Upper lobe of right lung (tissue), 1 donor: ENCODE measurements around the gene TRIP6. TPM values are rescaled to one million over a fixed set of nuclear protein-coding genes. Genes with fewer than 3 reads are reported as not detected.

Experiments
- ATAC-seq: fragments of 200-7000 bp; cut with Tn5 transposase; one replicate; pipeline ENCODE4 v1.9.1; 2020; ENCODE audit warnings: mild to moderate bottlenecking, moderate library complexity
- DNase-seq: peaks from one replicate; pipeline ENCODE4 v3.0.0-alpha.2; 2020
- H3K27ac ChIP-seq: fragments of 200-600 bp; one replicate; pipeline ENCODE4 v1.8.0; 2022
- H3K27me3 ChIP-seq: fragments of 200-600 bp; one replicate; pipeline ENCODE4 v1.8.0; 2022; ENCODE audit warnings: mild to moderate bottlenecking
- H3K36me3 ChIP-seq: fragments of 200-600 bp; one replicate; pipeline ENCODE4 v1.8.0; 2022
- H3K4me1 ChIP-seq: fragments of 200-600 bp; one replicate; pipeline ENCODE4 v1.8.0; 2022
- H3K4me3 ChIP-seq: fragments of 200-600 bp; one replicate; pipeline ENCODE4 v1.8.0; 2022; ENCODE audit warnings: mild to moderate bottlenecking
- H3K9me3 ChIP-seq: fragments of 200-600 bp; one replicate; pipeline ENCODE4 v1.8.0; 2022
- intact Hi-C: fragments of 100-400 bp; cut with DNase I; formaldehyde crosslinking; loops from one replicate; pipeline ENCODE4 v1.11.0; 2022
- total RNA-seq: library from RNA; stranded (reverse); fragmentation: NEBNext Ultra II Directional; extraction: Animal tissue kit (Norgen Biotek cat#: 25700); gene quantifications from one replicate; pipeline ENCODE4 v1.2.1, GENCODE V29; 2021
- TF ChIP-seq, protein P1 (sequence below): fragments of 200-600 bp; IDR thresholded peaks from one replicate; pipeline ENCODE4 v1.8.0; 2022; ENCODE audit warnings: antibody characterized with exemption
- donor health status: DM: no; HTN: yes; CAD: no; lungs with severe emphysema.

Gene TRIP6
- total RNA-seq, 1 donor from 2014 or later: 65.3 TPM

DNA sequence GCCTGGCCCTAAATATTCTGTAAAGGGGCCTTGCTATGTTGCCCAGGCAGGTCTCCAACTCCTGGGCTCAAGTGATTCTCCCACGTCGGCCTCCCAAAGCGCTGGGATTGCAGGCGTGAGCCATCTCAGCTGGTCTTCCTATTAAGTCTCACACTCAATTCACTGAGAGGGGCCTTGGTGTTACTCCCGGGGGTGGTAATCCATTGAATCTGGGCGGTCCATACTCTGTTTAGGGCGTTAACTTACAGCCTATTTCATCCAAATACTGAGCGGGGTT lies 7.1 kb downstream of the TRIP6 start:
- no peaks in the 10 kb centered on the region for H3K9me3 ChIP-seq

DNA sequence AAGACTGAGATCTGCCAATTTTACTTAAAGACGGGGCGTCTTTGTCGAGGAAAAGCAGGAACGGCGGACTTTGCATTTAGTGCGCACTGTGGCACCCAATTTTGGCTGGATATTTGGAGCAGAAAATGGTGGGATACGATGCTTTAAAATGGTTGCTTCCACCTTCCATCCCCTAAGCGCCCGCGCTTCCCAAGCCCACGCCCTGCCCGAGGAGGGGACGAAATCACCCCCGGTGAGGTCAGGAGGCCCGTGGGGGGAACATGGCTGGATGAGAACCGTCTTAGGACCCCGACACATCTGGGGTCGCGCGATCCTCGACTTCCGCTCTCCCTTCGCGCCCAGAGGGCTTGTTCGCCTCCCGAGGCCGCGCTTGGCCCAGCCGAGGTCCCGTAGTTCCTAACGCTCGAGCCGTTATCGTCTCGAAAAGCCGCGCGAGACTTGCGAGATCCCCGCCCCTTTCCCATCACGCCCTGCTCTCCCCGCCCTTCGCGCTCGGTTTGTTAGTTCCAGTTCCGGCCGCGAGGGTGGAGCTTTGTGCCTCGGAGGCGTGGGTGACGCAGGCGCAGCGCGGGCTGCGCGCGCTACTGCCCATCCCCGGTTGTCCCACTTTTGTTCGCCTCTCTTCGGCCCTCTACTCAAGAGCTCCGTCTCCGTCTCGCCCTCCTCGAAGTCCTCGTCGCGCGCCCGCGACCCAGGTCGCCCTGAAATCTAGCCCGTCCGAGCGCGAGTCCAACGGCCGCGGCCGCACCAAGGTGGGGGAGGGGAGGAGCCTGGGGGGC lies 7.6 kb downstream of the TRIP6 start, which contains the start of gene SRRT:
Gene SRRT, plus strand, starts transcription at position 527 of the 779 bp plus-strand sequence. CDS start 488 bp downstream, outside the sequence.
- ATAC-seq: peak; percentile 98
- peaks cover 32% of the 10 kb centered on the region for H3K4me1 ChIP-seq
- H3K9me3 ChIP-seq: no peaks in the 10 kb centered on the region
- peaks cover 43% of the 10 kb centered on the region for H3K36me3 ChIP-seq
- no peaks in the 10 kb centered on the region for H3K27me3 ChIP-seq
- peak; percentile 99 for DNase-seq
- TF ChIP-seq, protein P1, sequence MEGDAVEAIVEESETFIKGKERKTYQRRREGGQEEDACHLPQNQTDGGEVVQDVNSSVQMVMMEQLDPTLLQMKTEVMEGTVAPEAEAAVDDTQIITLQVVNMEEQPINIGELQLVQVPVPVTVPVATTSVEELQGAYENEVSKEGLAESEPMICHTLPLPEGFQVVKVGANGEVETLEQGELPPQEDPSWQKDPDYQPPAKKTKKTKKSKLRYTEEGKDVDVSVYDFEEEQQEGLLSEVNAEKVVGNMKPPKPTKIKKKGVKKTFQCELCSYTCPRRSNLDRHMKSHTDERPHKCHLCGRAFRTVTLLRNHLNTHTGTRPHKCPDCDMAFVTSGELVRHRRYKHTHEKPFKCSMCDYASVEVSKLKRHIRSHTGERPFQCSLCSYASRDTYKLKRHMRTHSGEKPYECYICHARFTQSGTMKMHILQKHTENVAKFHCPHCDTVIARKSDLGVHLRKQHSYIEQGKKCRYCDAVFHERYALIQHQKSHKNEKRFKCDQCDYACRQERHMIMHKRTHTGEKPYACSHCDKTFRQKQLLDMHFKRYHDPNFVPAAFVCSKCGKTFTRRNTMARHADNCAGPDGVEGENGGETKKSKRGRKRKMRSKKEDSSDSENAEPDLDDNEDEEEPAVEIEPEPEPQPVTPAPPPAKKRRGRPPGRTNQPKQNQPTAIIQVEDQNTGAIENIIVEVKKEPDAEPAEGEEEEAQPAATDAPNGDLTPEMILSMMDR: peak; percentile 40
- intact Hi-C loops: no loop called here
- H3K4me3 ChIP-seq: peak within 1 kb of the TSS; percentile 93
- peak within 1 kb of the TSS; percentile 90 for H3K27ac ChIP-seq

More for the DNA sequence above, 7.1 kb downstream of the TRIP6 start:
- peaks cover 43% of the 10 kb centered on the region for H3K36me3 ChIP-seq
- H3K27ac ChIP-seq: peak overlapping the region; percentile 90
- TF ChIP-seq, protein P1: no peak
- no peak for DNase-seq
- intact Hi-C loops: no loop called here
- no peaks in the 10 kb centered on the region for H3K27me3 ChIP-seq
- peaks cover 34% of the 10 kb centered on the region for H3K4me1 ChIP-seq
- peak overlapping the region; percentile 93 for H3K4me3 ChIP-seq
- ATAC-seq: no peak

DNA sequence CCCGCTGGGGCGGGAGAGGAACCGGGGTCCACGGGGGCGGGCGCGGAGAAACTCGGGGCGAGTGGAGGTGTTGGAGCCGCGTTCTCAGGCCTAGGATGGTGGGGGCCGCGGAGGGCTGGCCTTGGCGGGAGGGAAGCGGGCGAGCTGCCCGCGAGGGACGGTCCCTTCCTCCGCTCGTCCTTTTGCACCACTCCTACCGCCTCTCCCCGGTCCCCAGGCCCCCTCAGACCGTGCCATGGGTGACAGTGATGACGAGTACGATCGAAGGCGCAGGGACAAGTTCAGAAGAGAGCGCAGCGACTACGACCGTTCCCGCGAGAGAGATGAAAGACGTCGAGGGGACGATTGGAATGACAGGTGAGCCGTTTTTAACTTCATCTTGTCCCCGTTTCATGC lies 8.2 kb downstream of the TRIP6 start:
- ATAC-seq (peak; percentile 42), DNase-seq (no peak)
- H3K4me3 ChIP-seq: peak overlapping the region; percentile 93
- TF ChIP-seq, protein P1: no peak
- peaks cover 43% of the 10 kb centered on the region for H3K36me3 ChIP-seq
- peaks cover 32% of the 10 kb centered on the region for H3K4me1 ChIP-seq
- H3K9me3 ChIP-seq: no peaks in the 10 kb centered on the region
- H3K27ac ChIP-seq: peak overlapping the region; percentile 90
- intact Hi-C loops: no loop called here
- H3K27me3 ChIP-seq: no peaks in the 10 kb centered on the region

DNA sequence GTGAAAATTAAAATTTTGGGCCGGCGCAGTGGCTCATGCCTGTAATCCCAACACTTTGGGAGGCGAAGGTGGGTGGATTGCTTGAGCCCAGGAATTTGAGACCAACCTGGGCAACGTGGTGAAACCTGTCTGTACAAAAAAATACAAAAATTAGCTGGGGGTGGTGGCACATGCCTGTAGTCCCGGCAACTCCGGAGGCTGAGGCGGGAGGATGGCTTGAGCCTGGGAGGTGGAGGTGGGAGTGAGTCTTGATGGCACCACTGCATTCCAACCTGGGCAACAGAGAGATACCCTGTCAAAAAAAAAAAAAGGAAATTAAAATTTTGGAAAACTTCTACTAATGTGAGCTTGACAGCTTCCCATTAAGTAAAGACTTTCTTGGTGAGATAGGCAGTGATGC lies 10.8 kb downstream of the TRIP6 start:
- Histone ChIP-seq H3K27ac (no peak overlapping the region), H3K4me1 (peaks cover 32% of the 10 kb centered on the region), H3K36me3 (peaks cover 49% of the 10 kb centered on the region), H3K4me3 (no peak overlapping the region), H3K9me3 (no peaks in the 10 kb centered on the region), H3K27me3 (no peaks in the 10 kb centered on the region)
- TF ChIP-seq, protein P1: no peak
- intact Hi-C loops: no loop called here
- ATAC-seq (no peak), DNase-seq (no peak)

DNA sequence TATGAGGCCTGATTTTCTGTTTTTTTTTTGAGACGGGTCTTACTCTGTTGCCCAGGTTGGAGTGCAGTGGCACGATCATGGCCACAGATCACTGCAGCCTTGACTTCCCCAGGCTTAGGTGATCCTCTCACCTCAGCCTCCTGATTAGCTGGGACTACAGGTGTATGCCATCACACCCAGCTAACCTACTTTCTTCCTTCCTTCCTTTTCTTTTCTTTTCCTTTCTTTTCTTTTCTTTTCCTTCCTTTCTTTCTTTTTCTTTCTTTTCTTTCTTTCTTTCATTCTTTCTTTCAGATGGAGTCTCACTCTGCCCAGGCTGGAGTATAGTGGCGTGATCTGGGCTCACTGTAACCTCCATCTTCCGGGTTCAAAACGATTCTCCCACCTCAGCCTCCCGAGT lies 11.5 kb downstream of the TRIP6 start:
- H3K27me3 ChIP-seq: no peaks in the 10 kb centered on the region
- ATAC-seq: no peak
- peaks cover 32% of the 10 kb centered on the region for H3K4me1 ChIP-seq
- peaks cover 55% of the 10 kb centered on the region for H3K36me3 ChIP-seq
- intact Hi-C loops: no loop called here
- DNase-seq: no peak
- TF ChIP-seq, protein P1: no peak
- H3K27ac ChIP-seq: no peak overlapping the region
- no peak overlapping the region for H3K4me3 ChIP-seq
- H3K9me3 ChIP-seq: no peaks in the 10 kb centered on the region
